ENCODE measurements around the gene B3GAT1.

B3GAT1 gene

DNA sequence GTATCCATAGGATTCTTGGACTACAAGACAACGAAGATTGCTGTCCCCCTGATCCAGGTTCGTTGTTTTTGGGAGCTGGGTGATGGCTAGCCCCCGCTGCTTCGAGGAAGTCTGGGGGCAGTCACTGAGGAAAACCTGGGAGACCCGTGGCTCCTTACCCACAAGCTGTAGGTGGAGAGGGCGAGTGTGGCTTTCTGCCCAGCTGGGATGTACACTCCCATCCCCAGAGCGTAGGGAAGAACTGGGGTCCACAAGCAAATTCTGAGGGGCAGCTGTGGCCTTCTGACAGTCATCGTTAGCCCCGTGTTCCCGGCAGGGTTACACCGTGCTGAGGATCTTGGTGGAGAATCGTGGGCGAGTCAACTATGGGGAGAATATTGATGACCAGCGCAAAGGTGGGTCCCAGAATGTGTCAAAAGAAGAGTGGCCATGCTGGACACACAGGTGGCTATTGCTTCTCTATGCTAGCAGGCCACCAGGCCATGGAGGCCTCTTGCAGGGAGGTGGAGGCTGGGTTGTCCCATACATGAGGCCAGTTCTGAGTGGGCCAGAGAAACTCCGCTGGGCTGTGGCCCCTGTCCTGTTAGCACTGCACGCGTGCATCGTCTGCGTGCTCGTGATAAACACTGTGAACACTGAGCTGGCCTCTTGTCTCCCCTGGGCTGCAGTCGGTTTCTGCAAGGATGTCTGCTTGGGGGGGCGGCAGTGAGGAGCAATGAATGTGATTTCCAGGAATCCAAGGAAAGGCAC lies 40.4 kb downstream of the B3GAT1 start:
- DNase-seq = no peak

GRCh38 chr11:134370526-134371435 lies 41.3 kb downstream of the B3GAT1 start:
- no peak for DNase-seq

DNA sequence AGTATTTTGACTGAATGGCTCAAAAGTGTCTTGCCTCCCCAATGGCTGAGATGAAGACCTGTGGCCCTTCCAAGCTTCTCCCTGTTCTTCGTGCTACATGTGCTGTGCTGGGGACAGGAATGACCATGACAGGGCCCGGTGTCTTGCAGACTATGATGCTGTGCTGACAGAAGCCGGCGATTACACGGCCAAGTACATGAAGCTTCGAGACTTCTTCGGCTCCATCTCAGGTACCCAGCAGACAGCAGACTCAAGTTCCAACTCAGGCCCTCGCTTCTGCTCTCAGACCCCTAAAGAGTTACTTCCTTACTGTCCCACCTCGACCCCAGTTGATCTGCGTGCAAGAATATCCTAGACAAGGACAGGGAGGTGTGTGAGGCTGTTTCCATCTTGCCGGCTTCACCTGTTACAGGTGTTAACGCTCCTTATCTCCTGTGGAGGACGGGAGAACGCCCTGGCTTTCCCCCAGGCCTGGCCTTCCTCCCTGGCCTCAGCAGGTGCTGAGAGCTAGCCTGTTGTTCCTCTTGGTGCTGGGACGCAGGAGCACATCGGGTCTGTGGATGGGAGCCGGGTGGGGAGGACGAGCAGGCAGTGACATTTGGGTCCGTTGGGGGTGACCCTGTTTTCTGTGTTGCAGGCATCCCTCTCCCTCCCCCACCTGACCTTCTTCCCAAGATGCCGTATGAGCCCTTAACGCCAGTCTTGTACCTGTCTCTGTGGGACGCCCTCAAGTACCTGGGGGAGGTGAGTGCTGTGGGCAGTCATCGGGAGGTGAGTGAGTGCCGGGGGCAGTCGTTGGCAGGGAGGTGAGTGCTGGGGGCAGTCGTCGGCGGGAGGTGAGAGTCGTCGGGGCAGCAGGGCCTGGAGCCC lies 42.2 kb downstream of the B3GAT1 start:
- no peak for DNase-seq

- no peak for DNase-seq
These were observed 44.3 kb downstream of the B3GAT1 start for GRCh38 chr11:134367781-134368180.

- no peak for DNase-seq
These were observed 45.8 kb downstream of the B3GAT1 start for GRCh38 chr11:134366254-134366653.

DNA sequence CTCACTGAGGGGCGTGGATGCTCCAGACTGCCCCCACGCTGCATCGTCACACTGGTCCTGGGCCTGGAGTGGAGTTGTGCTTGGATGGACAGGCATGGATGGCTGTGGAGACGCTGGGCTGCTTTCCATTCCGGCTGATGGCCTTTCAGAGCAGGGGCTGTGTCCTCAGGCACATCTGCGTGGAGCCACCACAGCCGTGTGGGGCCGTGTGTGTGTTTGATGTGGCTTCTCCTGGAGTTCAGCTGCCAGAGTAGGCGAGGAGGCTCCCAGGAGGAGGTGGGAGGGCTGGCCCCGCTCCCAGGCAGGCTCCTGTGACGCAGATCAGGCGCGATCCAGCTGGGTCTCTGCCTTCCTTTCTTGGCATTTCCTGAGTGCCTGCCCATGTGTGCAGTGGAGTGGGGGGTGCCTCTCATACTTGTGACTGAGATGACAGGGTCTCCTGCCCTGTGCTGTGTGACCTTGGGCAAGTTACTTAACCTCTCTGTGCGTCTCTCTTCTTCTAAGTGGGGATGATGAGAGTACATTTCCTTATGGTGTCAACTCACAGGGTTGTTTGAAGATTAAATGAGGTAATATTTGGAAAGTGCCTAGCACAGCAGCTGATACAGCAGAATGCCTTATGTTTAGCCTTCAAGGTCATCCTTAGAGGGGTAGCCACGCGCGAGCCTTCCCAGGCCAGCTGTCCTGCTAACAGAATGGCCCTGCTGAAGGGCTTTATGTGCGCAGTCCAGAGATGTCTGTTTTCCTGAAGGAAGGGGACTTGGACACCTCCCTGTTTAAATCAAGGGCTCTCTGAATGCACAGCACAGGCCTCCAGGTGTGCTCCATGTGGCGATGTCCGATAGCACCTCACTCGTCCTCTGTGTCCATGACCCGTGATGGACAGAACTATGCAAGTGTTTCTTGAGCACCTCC lies 46.8 kb downstream of the B3GAT1 start:
- no peak for DNase-seq

DNA sequence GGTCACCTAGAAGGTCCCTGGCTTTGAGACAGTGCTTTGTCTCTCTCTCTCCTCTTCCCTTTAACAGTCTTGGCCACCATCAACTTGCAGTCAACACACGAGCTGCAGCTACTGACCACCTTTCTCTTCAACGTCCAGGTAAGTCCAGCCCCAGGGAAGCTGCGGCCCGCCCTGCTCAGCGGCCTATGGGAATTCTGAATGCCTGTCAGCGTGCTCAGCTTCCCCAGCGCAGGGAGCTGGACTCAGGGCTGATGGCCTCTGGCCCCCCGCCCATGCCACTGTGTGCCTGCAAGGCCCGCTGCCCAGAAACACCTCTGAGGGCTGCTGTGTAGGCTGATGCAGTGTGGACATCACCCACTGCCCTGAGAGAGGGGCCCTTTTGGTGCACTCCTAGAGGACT lies 47.8 kb downstream of the B3GAT1 start:
- no peak for DNase-seq

DNA sequence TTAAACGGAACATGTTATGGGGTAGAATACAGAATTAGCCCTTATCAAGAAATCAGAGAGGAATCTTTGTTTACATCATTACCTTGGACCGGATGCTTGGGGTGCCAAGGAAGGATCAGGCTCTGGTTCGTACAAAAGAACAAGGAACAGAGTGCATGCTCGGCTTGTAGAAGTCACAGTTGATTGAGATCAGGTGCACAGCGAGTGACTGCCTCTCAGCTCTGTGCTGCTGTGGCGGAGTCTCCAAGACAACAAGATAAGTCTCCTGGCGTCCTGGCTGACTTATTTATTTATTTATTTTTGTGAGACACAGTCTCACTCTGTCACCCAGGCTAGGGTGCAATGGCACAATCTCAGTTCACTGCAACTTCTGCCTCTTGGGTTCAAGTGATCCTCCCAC lies 48.5 kb downstream of the B3GAT1 start:
- no peak for DNase-seq

GRCh38 chr11:134363161-134363560 lies 48.9 kb downstream of the B3GAT1 start:
- no peak for DNase-seq

DNA sequence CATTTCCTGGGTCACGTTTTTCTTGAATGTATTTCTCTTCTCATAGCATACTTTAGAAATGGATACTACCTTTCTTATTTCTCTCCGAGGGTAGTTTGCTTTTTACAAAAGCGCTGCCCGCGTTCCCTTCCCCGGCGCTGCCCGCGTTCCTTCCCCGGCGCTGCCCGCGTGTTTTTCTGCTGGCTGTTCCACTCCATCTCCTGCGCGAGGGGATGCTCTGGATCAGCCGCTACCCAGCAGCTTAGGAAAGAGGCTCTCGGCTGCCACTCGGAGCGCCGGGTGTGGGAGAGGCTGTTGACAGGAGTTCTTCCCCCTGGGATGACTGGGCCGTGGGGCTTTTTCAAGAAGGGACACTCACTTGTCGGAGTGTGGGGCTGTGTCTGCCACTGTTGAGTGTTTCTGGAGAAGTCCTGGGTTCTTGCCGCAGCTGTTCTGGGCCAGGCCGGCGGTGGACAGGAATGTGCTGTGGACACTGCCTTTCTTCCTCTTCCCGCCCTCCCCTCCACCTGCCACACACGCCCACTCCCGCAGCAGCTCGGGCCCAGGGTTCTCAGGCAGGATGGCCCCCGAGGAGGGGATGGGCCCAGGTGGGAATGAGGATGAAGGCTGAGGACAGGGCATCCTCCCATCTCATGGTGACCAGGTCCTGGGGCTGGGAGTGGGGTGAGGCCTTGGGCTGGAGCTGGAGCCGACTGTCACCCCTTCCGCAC lies 49.7 kb downstream of the B3GAT1 start:
- no peak for DNase-seq

GRCh38 chr11:134361661-134362060 lies 50.4 kb downstream of the B3GAT1 start:
- DNase-seq = no peak

- peak; percentile 78 for DNase-seq
These were observed 51.8 kb downstream of the B3GAT1 start for GRCh38 chr11:134360050-134360835.

- DNase-seq = no peak
These were observed 52.4 kb downstream of the B3GAT1 start for GRCh38 chr11:134359646-134360045.

GRCh38 chr11:134358856-134359490 lies 53.1 kb downstream of the B3GAT1 start:
- DNase-seq = no peak

- no peak for DNase-seq
These were observed 53.7 kb downstream of the B3GAT1 start for GRCh38 chr11:134358165-134358855.

- DNase-seq = no peak
These were observed 54.5 kb downstream of the B3GAT1 start for GRCh38 chr11:134357545-134357839.

DNA sequence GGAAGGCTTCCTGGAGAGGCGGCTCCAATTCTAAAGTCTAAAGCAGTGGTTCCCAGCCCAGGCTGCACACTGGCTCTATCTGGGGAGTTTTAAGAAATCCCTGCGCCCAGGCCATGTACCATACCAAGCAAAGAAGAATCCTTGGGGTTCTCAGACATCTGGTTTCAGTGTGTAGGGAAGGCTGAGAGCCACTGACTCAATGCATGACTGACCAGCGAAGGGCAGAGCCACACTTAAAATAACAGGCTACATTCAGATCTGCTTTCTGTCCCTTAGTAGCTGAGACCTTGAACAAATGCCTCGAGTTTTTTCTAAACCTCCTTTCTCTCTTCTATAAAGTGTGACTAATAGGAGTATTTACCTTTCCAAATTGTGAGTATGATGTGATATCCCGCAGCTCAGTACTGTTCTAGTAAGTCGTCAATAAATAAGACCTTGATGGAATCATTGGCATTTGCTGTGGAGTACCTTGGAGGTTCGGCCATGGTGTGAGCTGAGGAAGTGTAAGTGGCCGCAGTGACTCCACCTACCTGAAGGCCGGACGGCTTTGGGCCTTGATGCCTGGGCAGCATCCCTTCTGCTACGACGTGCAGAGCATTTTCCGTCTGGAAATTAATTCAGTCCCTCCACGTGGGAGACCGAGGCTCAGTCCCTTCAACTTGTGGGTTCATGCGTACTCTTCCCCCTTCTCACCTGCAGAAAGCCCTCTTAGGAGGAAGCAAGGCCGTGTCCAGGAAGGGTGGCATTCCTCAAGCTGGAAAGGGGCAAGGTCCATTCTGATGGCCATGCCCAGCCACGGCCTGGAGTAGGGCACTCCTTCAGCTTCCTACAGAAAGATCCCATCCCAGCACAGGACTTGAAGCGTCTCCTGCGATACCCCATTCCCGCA lies 55.1 kb downstream of the B3GAT1 start:
- DNase-seq = no peak

- DNase-seq = no peak
These were observed 56.4 kb downstream of the B3GAT1 start for GRCh38 chr11:134355656-134356055.

GRCh38 chr11:134355136-134355535 lies 56.9 kb downstream of the B3GAT1 start:
- no peak for DNase-seq

All from activated T-cell treated with anti-CD3 and anti-CD28 coated beads, Interleukin-2, amount 50 U/mL, for 1 hour (primary cell).